Ramos (cell line): ENCODE results near the gene CADM2.

ENCODE experiments used
- in situ Hi-C: fragments of 300-500 bp; cut with MboI; formaldehyde crosslinking; loops from one replicate; pipeline ENCODE4 v1.14.3; 2022; ENCODE audit warnings: low sequenced_read_pairs; ENCODE audit not compliant: unreplicated experiment

The CADM2 gene

GRCh38 chr3:85525264-85525663 lies 566.5 kb downstream of the CADM2 start:
- in situ Hi-C loops = no loop called here

GRCh38 chr3:85533586-85533985 lies 574.8 kb downstream of the CADM2 start:
- in situ Hi-C loops = no loop called here

DNA sequence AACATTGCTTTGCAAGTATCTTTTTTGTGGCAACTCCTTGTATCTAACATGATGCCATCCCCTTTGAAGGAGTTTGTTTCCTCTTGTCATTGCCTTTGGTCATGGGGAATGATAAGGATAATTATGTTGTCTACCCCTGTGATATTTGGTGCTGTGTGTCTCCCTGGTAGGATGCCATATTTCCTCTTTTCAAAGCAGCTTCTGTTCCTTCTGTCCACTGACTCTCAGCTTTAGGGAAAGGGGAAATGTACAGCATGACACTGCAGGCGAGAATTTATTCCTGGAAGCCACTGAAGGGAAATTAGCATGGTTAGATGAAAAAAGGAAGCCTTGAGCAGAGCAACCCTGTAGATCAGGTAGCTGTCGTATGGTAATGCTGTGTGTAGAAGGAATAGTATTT lies 576.7 kb downstream of the CADM2 start:
- in situ Hi-C loops = no loop called here

- in situ Hi-C loops = no loop called here
Observed at GRCh38 chr3:85539232-85539631, 580.4 kb downstream of the CADM2 start.

DNA sequence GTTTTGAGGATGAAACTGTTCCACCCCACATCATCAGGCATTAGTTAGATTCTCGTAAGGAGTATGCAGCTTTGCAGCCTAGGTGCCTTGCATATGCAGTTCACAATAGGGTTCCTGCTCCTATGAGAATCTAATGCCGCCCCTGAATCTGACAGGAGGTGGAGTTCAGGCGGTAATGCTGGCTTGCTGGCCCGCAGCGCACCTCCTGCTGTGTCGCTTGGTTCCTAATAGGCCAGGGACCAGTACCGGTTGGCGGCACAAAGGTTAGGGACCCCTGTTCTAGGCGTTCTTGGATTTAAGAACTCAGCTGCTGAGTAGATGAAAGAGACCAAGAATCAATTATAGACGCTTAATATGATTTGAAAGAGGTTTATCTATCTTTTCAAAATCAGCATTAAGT lies 595.4 kb downstream of the CADM2 start:
- in situ Hi-C loops = loop anchor here (25.0 kb wide), 1 partner anchor 1017 kb away; no protein-coding TSS in a partner anchor

GRCh38 chr3:85560088-85560785 lies 601.4 kb downstream of the CADM2 start:
- in situ Hi-C loops = loop anchor here (25.0 kb wide), 1 partner anchor 1023 kb away; no protein-coding TSS in a partner anchor

GRCh38 chr3:85567071-85567676 lies 608.4 kb downstream of the CADM2 start:
- in situ Hi-C loops = loop anchor here (25.0 kb wide), 1 partner anchor 1030 kb away; no protein-coding TSS in a partner anchor

DNA sequence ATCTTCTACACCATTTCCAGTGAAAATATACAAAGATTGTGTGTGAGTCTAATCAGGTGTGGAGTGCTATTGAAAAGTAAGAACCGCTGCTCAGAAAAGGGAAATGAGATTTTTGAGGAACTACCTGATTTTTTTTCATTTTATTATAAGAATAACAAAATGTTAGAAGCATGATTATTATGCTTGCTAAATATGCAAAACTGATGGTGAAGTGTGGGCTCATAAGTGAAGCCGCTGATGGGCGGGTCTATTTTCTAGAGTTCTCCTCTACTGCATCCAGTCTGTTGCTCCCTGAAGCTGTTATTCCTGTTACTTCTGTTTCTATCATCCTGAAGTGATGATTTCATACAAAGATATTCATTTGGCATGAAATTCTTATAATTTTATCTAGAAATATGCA lies 612.0 kb downstream of the CADM2 start:
- in situ Hi-C loops = loop anchor here (25.0 kb wide), 1 partner anchor 1034 kb away; no protein-coding TSS in a partner anchor

DNA sequence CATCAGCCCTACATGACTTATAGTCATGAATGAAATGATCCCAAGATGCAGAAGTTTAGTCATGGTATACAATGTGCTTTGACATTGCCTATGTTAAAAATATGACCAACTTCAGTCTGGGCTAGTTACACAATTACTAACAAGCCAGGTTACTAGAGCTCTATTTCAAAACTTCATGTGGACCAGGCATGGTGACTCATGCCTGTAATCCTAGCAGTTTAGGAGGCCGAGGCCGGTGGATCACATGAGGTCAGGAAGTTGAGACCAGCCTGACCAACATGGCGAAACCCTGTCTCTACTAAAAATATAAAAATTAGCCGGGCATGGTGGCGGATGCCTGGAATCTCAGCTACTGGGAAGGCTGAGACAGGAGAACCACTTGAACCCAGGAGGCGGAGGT lies 613.0 kb downstream of the CADM2 start:
- in situ Hi-C loops = loop anchor here (25.0 kb wide), 1 partner anchor 1035 kb away; no protein-coding TSS in a partner anchor

DNA sequence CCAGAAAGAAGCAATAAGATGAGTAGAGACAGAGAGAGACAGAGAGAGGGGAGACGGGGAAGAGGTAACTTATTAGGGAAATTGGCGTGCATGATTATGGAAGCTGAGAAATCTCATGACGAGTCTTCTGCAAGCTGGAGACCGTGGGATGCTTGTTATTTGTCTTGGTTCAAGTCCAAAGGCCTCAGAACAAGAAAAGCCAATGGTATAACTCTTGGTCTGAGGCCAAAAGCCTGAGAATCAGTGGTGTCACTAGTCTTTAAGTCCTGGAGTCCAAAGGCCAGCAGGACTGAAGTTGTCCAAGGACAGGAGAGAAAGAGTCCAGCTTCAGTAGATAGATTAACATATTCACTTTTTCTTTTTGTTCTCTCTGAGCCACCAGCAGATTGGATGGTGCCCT lies 613.6 kb downstream of the CADM2 start:
- in situ Hi-C loops = loop anchor here (25.0 kb wide), 1 partner anchor 1035 kb away; no protein-coding TSS in a partner anchor

DNA sequence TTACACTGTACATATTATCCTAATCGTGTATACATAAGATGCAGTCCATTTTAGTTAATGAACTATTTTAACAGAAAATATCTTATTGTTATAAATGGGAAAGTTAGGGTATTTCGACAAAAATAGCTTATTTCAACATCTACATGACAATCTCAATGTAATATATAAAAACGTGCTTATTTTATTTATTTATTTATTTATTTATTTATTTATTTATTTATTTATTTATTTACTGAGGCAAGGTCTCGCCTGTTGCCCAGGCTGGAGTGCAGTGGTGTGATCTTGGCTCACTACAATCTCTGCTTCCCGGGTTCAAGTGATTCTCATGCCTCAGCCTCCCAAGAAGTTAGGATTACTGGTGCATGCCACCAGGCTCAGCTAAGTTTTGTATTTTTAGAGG lies 614.2 kb downstream of the CADM2 start:
- in situ Hi-C loops = loop anchor here (25.0 kb wide), 1 partner anchor 1036 kb away; no protein-coding TSS in a partner anchor

DNA sequence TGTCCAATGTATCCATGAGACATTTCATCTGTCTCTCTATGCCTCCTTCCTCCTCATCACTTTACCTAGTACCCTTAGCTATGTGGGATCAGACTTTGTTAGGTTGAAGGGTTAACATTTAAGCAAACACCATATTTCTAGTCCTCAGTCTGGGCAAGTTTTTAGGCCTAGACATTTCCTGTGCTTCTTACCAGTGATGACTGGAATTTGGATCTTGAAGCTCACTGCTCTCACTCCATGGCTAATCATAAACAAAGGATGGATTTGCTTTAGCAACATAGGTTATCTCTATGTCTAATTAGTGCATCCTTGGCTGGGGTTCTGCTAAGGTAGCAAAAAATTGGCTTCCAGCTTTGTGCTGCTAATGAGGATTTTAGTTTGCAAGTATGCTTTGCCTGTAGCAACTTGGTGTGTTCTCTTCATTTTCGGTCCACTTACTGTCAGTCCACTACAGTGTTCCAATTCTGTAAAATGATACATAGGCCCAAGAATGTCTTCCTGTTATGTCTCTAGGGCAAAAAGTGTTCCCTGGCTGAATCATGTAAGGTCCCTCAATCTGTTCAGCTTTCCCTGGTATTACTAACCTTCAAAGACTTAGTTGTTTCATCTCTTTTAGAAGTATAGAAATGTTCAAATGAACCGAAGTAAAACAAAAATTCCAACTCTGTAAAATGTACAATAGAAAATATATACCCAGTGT lies 615.4 kb downstream of the CADM2 start:
- in situ Hi-C loops = loop anchor here (25.0 kb wide), 1 partner anchor 1037 kb away; no protein-coding TSS in a partner anchor

- in situ Hi-C loops = no loop called here
Observed at GRCh38 chr3:85576091-85576690, 617.4 kb downstream of the CADM2 start.

DNA sequence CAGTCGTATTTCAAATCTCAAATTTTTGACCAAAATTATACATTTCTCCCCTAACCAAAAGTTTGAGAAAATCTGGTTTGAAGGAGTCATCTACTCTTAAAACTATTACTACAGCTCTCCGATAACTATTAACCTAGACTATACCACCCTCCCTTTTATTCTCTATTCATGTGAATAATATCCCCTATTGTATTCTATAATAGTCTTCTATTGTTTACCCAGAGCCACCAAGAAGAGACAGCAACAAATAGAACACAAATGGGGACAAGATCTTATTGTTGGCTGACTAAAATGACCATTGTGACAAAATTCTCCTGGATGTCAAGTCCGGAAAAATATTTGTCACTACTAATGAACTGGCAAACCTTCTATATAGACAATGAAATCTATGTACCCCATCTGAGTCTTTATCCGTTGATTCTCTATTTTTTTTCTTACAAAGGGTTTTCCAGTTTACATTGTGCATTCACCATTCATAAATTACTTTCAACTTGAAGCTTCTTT lies 618.0 kb downstream of the CADM2 start:
- in situ Hi-C loops = no loop called here

- in situ Hi-C loops = no loop called here
Observed at GRCh38 chr3:85584779-85585356, 626.1 kb downstream of the CADM2 start.

- in situ Hi-C loops = no loop called here
Observed at GRCh38 chr3:85586018-85586417, 627.2 kb downstream of the CADM2 start.

DNA sequence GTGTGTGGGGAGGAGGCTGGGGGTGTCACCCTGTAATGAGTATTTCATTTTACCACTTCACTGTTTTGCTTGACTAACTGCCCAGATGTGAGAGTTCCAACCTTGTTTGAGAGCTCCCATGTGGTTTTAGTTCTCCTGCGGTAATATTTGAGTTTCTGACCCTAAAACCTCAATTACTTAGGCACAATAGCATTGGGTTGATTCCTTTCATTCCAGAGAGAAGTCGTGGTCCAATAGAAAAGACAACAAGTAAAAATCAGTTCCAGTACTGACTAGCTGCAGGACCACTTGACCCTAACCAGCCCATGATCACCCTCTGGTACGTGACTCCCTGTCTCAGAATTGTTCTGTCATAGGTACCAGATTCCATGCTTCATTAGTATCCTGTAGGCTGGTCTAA lies 630.4 kb downstream of the CADM2 start:
- in situ Hi-C loops = no loop called here

- in situ Hi-C loops = no loop called here
Observed at GRCh38 chr3:85591451-85591850, 632.7 kb downstream of the CADM2 start.

DNA sequence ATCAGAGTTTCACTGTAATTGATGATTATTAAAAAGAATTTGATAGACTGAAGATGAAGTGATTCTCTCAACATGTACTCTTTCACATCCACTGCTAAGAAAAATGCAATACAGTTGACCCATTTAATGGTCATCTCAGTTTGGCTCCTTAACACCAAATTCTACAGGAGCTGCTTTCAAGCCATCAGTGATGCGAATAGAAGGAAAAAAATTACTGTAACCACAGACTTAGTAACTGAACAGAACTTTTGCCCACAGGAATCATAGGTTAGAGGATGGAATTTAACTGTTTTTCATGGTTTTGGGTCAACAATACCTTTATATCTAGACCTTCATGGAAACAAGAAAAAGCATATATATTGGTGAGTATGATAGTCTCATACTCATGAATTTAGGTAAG lies 633.5 kb downstream of the CADM2 start:
- in situ Hi-C loops = no loop called here

GRCh38 chr3:85594676-85595075 lies 635.9 kb downstream of the CADM2 start:
- in situ Hi-C loops = no loop called here
